ENCODE results near the gene ST7. TPM values are rescaled to one million over a fixed set of nuclear protein-coding genes. Genes with fewer than 3 reads are reported as not detected.
A peak's percentile ranks its signal among the peaks of the same experiment; 100 is the strongest.
"Not testable (repeated sequence)": the region's sequence is repeated elsewhere in the genome, so short reads cannot be mapped to it uniquely, and the experiment has no call there.

The ST7 gene
- total RNA-seq, 4 donors from 2014 or later: 23.7 to 29.5 (median 25.5) TPM

- ATAC-seq (ENCODE audit: low FRiP score) (no peak), DNase-seq (ENCODE audit: low spot score) (no peak)
- TF ChIP-seq CTCF (IDR thresholded peaks at IDR 0.05): no peak
These were observed 30.8 kb upstream of the ST7 start for GRCh38 chr7:116922545-116922944.

GRCh38 chr7:116924741-116925140, 28.6 kb upstream of the ST7 start:
- no peak for TF ChIP-seq CTCF (IDR thresholded peaks at IDR 0.05)
- ATAC-seq (ENCODE audit: low FRiP score): no peak
- DNase-seq (ENCODE audit: low spot score): no peak

GRCh38 chr7:116929021-116929420, 24.3 kb upstream of the ST7 start:
- TF ChIP-seq CTCF (IDR thresholded peaks at IDR 0.05): no peak
- DNase-seq (ENCODE audit: low spot score) (no peak), ATAC-seq (ENCODE audit: low FRiP score) (no peak)

GRCh38 chr7:116929914-116930913, 23.1 kb upstream of the ST7 start:
- TF ChIP-seq CTCF (IDR thresholded peaks at IDR 0.05): peak in 2 of 3 donors; percentile 80 to 84
- DNase-seq (ENCODE audit: low spot score): peak; percentile 84
- ATAC-seq (ENCODE audit: low FRiP score): peak; percentile 92

- ATAC-seq (ENCODE audit: low FRiP score) (no peak), DNase-seq (ENCODE audit: low spot score) (no peak)
- TF ChIP-seq CTCF (IDR thresholded peaks at IDR 0.05): no peak
These were observed 20.7 kb upstream of the ST7 start for GRCh38 chr7:116932566-116932965.

- DNase-seq (ENCODE audit: low spot score): no peak
- ATAC-seq (ENCODE audit: low FRiP score): no peak
- no peak for TF ChIP-seq CTCF (IDR thresholded peaks at IDR 0.05)
These were observed 19.8 kb upstream of the ST7 start for GRCh38 chr7:116933465-116933864.

- ATAC-seq (ENCODE audit: low FRiP score) (no peak), DNase-seq (ENCODE audit: low spot score) (no peak)
- TF ChIP-seq CTCF (IDR thresholded peaks at IDR 0.05): no peak
These were observed 18.7 kb upstream of the ST7 start for GRCh38 chr7:116934580-116934979.

GRCh38 chr7:116936844-116937243, 16.5 kb upstream of the ST7 start:
- not testable (repeated sequence) for ATAC-seq (ENCODE audit: low FRiP score); DNase-seq (ENCODE audit: low spot score)

All from omental fat pad (tissue), 4 donors.